HCT116 (cell line): Measurements from ENCODE around the gene SEMA3C.

Source experiments
- EZH2phosphoT487 ChIP-seq: fragments of 200-600 bp; IDR thresholded peaks from 2 replicates; pipeline ENCODE4 v1.6.1; 2018; ENCODE audit warnings: antibody characterized with exemption, borderline replicate concordance
- JUND ChIP-seq: IDR thresholded peaks from 2 replicates; pipeline ENCODE4 v1.6.1; 2012
- POLR2A ChIP-seq: IDR thresholded peaks from 2 replicates; pipeline ENCODE4 v1.7.0; 2011; ENCODE audit warnings: borderline replicate concordance; ENCODE audit not compliant: insufficient read depth, insufficient read length; ENCODE audit errors: extremely low read depth
- POLR2AphosphoS5 ChIP-seq: IDR thresholded peaks from 2 replicates; pipeline ENCODE4 v1.6.1; 2011; ENCODE audit warnings: mild to moderate bottlenecking, low read depth, low read length, moderate library complexity
- ZNF274 ChIP-seq: fragments of 200-500 bp; sonication (Bioruptor generic); IDR thresholded peaks from 2 replicates; pipeline ENCODE4 v1.6.1; 2014; ENCODE audit warnings: mild to moderate bottlenecking, low read depth, low read length, inconsistent platforms
- TF ChIP-seq, protein P1 (sequence below), 3 experiments: fragments of 200-600 bp in 1 of 3; sonication (generic) in 1 of 3; IDR thresholded peaks in 2 of 3; conservative IDR thresholded peaks in 1 of 3; 2 replicates each; pipeline ENCODE4 v1.5.1; 2012 to 2017; ENCODE audit warnings: low read depth in 2 of 3, low read length in 2 of 3, antibody characterized with exemption in 1 of 3, borderline replicate concordance in 1 of 3, control low read depth in 1 of 3, mild to moderate bottlenecking in 1 of 3, mixed read lengths in 1 of 3, mixed run types in 1 of 3, moderate library complexity in 1 of 3; ENCODE audit not compliant: insufficient read depth in 1 of 3
- TF ChIP-seq, protein P2 (sequence below): IDR thresholded peaks from 2 replicates; pipeline ENCODE4 v1.6.1; 2011; ENCODE audit warnings: mild to moderate bottlenecking, low read length, moderate library complexity; ENCODE audit not compliant: insufficient replicate concordance; ENCODE audit errors: extremely low read depth

- TF ChIP-seq, protein P1, sequence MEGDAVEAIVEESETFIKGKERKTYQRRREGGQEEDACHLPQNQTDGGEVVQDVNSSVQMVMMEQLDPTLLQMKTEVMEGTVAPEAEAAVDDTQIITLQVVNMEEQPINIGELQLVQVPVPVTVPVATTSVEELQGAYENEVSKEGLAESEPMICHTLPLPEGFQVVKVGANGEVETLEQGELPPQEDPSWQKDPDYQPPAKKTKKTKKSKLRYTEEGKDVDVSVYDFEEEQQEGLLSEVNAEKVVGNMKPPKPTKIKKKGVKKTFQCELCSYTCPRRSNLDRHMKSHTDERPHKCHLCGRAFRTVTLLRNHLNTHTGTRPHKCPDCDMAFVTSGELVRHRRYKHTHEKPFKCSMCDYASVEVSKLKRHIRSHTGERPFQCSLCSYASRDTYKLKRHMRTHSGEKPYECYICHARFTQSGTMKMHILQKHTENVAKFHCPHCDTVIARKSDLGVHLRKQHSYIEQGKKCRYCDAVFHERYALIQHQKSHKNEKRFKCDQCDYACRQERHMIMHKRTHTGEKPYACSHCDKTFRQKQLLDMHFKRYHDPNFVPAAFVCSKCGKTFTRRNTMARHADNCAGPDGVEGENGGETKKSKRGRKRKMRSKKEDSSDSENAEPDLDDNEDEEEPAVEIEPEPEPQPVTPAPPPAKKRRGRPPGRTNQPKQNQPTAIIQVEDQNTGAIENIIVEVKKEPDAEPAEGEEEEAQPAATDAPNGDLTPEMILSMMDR (IDR thresholded peaks at IDR 0.05 in 2 of 3, conservative IDR thresholded peaks at IDR 0.05 in 1 of 3; ENCODE audit: borderline replicate concordance in 1 of 3, insufficient read depth in 1 of 3, low read depth in 2 of 3, low read length in 2 of 3) = no peak
- TF ChIP-seq POLR2A = no peak
- TF ChIP-seq, protein P2, sequence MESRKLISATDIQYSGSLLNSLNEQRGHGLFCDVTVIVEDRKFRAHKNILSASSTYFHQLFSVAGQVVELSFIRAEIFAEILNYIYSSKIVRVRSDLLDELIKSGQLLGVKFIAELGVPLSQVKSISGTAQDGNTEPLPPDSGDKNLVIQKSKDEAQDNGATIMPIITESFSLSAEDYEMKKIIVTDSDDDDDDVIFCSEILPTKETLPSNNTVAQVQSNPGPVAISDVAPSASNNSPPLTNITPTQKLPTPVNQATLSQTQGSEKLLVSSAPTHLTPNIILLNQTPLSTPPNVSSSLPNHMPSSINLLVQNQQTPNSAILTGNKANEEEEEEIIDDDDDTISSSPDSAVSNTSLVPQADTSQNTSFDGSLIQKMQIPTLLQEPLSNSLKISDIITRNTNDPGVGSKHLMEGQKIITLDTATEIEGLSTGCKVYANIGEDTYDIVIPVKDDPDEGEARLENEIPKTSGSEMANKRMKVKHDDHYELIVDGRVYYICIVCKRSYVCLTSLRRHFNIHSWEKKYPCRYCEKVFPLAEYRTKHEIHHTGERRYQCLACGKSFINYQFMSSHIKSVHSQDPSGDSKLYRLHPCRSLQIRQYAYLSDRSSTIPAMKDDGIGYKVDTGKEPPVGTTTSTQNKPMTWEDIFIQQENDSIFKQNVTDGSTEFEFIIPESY = no peak
- TF ChIP-seq EZH2phosphoT487 = no peak
- no peak for TF ChIP-seq JUND
- TF ChIP-seq POLR2AphosphoS5 = no peak
- no peak for TF ChIP-seq ZNF274
These were observed 193.7 kb downstream of the SEMA3C start for GRCh38 chr7:80725181-80725611.
